WI38 (cell line): ENCODE results near the gene F2R.
"Not testable (repeated sequence)": the region's sequence is repeated elsewhere in the genome, so short reads cannot be mapped to it uniquely, and the experiment has no call there.

Experiments
- H3K4me3 ChIP-seq: 2 replicates; pipeline ENCODE4 v1.5.1; 2011; ENCODE audit warnings: low read depth, mild to moderate bottlenecking, control low read depth, low read length
- CTCF ChIP-seq: IDR thresholded peaks from 2 replicates; pipeline ENCODE4 v1.5.1; 2012; ENCODE audit warnings: low read depth, mild to moderate bottlenecking, control low read depth, low read length

The F2R gene

GRCh38 chr5:76771705-76772405 is 55.9 kb downstream of the F2R start:
- H3K4me3 ChIP-seq, result no peak overlapping the region
- TF ChIP-seq CTCF, result no peak

GRCh38 chr5:76775921-76776320 is 60.0 kb downstream of the F2R start:
- TF ChIP-seq CTCF, result no peak
- H3K4me3 ChIP-seq, result no peak overlapping the region

- no peak for TF ChIP-seq CTCF
- H3K4me3 ChIP-seq, result no peak overlapping the region
Observed at GRCh38 chr5:76776391-76776790, 60.5 kb downstream of the F2R start.

- not testable (repeated sequence) for H3K4me3 ChIP-seq
Observed at GRCh38 chr5:76780616-76781015, 64.7 kb downstream of the F2R start.

GRCh38 chr5:76781775-76782174 is 65.8 kb downstream of the F2R start:
- no peak for TF ChIP-seq CTCF

GRCh38 chr5:76782444-76782843 is 66.5 kb downstream of the F2R start:
- no peak for TF ChIP-seq CTCF
- H3K4me3 ChIP-seq, result no peak overlapping the region

More at GRCh38 chr5:76781775-76782174, 65.8 kb downstream of the F2R start:
- H3K4me3 ChIP-seq, result no peak overlapping the region
